ENCODE results near the gene MYLK. TPM values are rescaled to one million over a fixed set of nuclear protein-coding genes. Genes with fewer than 3 reads are reported as not detected.

Gene MYLK
- total RNA-seq, 2 experiments from 2014 or later: 0.17 TPM; not detected in 1

- Mint-ChIP-seq H3K4me1 (ENCODE audit: low read depth) (no peaks in the 10 kb centered on the region), H3K27ac (no peak overlapping the region), H3K27me3 (peaks cover 7% of the 10 kb centered on the region), H3K36me3 (no peaks in the 10 kb centered on the region), H3K9me3 (no peaks in the 10 kb centered on the region), H3K4me3 (no peak overlapping the region)
- ChIA-PET POLR2A (no interaction called here), CTCF (no interaction called here)
- DNase-seq: no peak
- intact Hi-C loops (cut with micrococcal nuclease): no loop called here
Observed at GRCh38 chr3:123872621-123873020, 11.5 kb downstream of the MYLK start.

- H3K36me3 Mint-ChIP-seq: no peaks in the 10 kb centered on the region
- H3K27ac Mint-ChIP-seq: no peak overlapping the region
- no peak overlapping the region for H3K4me3 Mint-ChIP-seq
- H3K9me3 Mint-ChIP-seq: no peaks in the 10 kb centered on the region
- no peaks in the 10 kb centered on the region for H3K4me1 Mint-ChIP-seq (ENCODE audit: low read depth)
- no peak for DNase-seq
- H3K27me3 Mint-ChIP-seq: peaks cover 7% of the 10 kb centered on the region
- intact Hi-C loops (cut with micrococcal nuclease): no loop called here
- ChIA-PET POLR2A (no interaction called here), CTCF (no interaction called here)
Observed at GRCh38 chr3:123871946-123872345, 12.2 kb downstream of the MYLK start.

- no peak overlapping the region for H3K4me3 Mint-ChIP-seq
- CTCF ChIA-PET: no interaction called here
- no peaks in the 10 kb centered on the region for H3K9me3 Mint-ChIP-seq
- H3K4me1 Mint-ChIP-seq (ENCODE audit: low read depth): no peaks in the 10 kb centered on the region
- H3K27ac Mint-ChIP-seq: no peak overlapping the region
- POLR2A ChIA-PET: no interaction called here
- H3K27me3 Mint-ChIP-seq: peaks cover 6% of the 10 kb centered on the region
- intact Hi-C loops (cut with micrococcal nuclease): no loop called here
- H3K36me3 Mint-ChIP-seq: no peaks in the 10 kb centered on the region
- DNase-seq: no peak
Observed at GRCh38 chr3:123870033-123870432, 14.1 kb downstream of the MYLK start.

- H3K9me3 Mint-ChIP-seq: no peaks in the 10 kb centered on the region
- no peaks in the 10 kb centered on the region for H3K36me3 Mint-ChIP-seq
- no peaks in the 10 kb centered on the region for H3K4me1 Mint-ChIP-seq (ENCODE audit: low read depth)
- intact Hi-C loops (cut with micrococcal nuclease): no loop called here
- ChIA-PET CTCF (interaction anchor here (1.0 kb wide), 1 partner anchor 16 kb away, joined by 3 read pairs; no protein-coding TSS in a partner anchor), POLR2A (no interaction called here)
- DNase-seq: no peak
- H3K4me3 Mint-ChIP-seq: no peak overlapping the region
- H3K27me3 Mint-ChIP-seq: peaks cover 4% of the 10 kb centered on the region
- H3K27ac Mint-ChIP-seq: no peak overlapping the region
Observed at GRCh38 chr3:123869165-123869564, 15.0 kb downstream of the MYLK start.

GRCh38 chr3:123864706-123865105 lies 19.4 kb downstream of the MYLK start:
- no peak overlapping the region for H3K4me3 Mint-ChIP-seq
- H3K4me1 Mint-ChIP-seq (ENCODE audit: low read depth): no peaks in the 10 kb centered on the region
- DNase-seq: no peak
- H3K27me3 Mint-ChIP-seq: peaks cover 2% of the 10 kb centered on the region
- no peak overlapping the region for H3K27ac Mint-ChIP-seq
- ChIA-PET CTCF (no interaction called here), POLR2A (no interaction called here)
- intact Hi-C loops (cut with micrococcal nuclease): no loop called here
- H3K36me3 Mint-ChIP-seq: no peaks in the 10 kb centered on the region
- H3K9me3 Mint-ChIP-seq: no peaks in the 10 kb centered on the region

- Mint-ChIP-seq H3K27ac (no peak overlapping the region), H3K9me3 (no peaks in the 10 kb centered on the region), H3K27me3 (peaks cover 5% of the 10 kb centered on the region), H3K4me3 (no peak overlapping the region), H3K4me1 (ENCODE audit: low read depth) (no peaks in the 10 kb centered on the region), H3K36me3 (no peaks in the 10 kb centered on the region)
- intact Hi-C loops (cut with micrococcal nuclease): no loop called here
- CTCF ChIA-PET: interaction anchor here (1.5 to 1.6 kb wide), 2 partner anchors 18 to 139 kb away, joined by 3 to 4 read pairs; no protein-coding TSS in a partner anchor
- POLR2A ChIA-PET: no interaction called here
- DNase-seq: no peak
Observed at GRCh38 chr3:123862152-123862551, 22.0 kb downstream of the MYLK start.

- Mint-ChIP-seq H3K4me3 (no peak overlapping the region), H3K4me1 (ENCODE audit: low read depth) (no peaks in the 10 kb centered on the region), H3K27ac (no peak overlapping the region), H3K9me3 (no peaks in the 10 kb centered on the region), H3K36me3 (no peaks in the 10 kb centered on the region), H3K27me3 (peaks cover 5% of the 10 kb centered on the region)
- ChIA-PET CTCF (interaction anchor here (1.5 to 1.6 kb wide), 2 partner anchors 19 to 138 kb away, joined by 3 to 4 read pairs; no protein-coding TSS in a partner anchor), POLR2A (no interaction called here)
- intact Hi-C loops (cut with micrococcal nuclease): no loop called here
- DNase-seq: no peak
Observed at GRCh38 chr3:123861081-123861836, 22.9 kb downstream of the MYLK start.

GRCh38 chr3:123859177-123859576 lies 25.0 kb downstream of the MYLK start:
- H3K27me3 Mint-ChIP-seq: peaks cover 3% of the 10 kb centered on the region
- H3K4me3 Mint-ChIP-seq: no peak overlapping the region
- H3K36me3 Mint-ChIP-seq: no peaks in the 10 kb centered on the region
- H3K27ac Mint-ChIP-seq: no peak overlapping the region
- H3K9me3 Mint-ChIP-seq: no peaks in the 10 kb centered on the region
- ChIA-PET POLR2A (no interaction called here), CTCF (interaction anchor here (1.8 kb wide), 1 partner anchor 217 kb away, joined by 3 read pairs; no protein-coding TSS in a partner anchor)
- DNase-seq: no peak
- intact Hi-C loops (cut with micrococcal nuclease): no loop called here
- H3K4me1 Mint-ChIP-seq (ENCODE audit: low read depth): no peaks in the 10 kb centered on the region

GRCh38 chr3:123854905-123855304 lies 29.2 kb downstream of the MYLK start:
- Mint-ChIP-seq H3K4me3 (no peak overlapping the region), H3K27me3 (peaks cover 7% of the 10 kb centered on the region), H3K27ac (no peak overlapping the region), H3K9me3 (no peaks in the 10 kb centered on the region), H3K36me3 (no peaks in the 10 kb centered on the region), H3K4me1 (ENCODE audit: low read depth) (no peaks in the 10 kb centered on the region)
- no peak for DNase-seq
- intact Hi-C loops (cut with micrococcal nuclease): no loop called here
- ChIA-PET CTCF (no interaction called here), POLR2A (no interaction called here)

- Mint-ChIP-seq H3K36me3 (no peaks in the 10 kb centered on the region), H3K27me3 (peaks cover 7% of the 10 kb centered on the region), H3K9me3 (peaks cover 7% of the 10 kb centered on the region), H3K27ac (no peak overlapping the region), H3K4me1 (ENCODE audit: low read depth) (no peaks in the 10 kb centered on the region), H3K4me3 (no peak overlapping the region)
- intact Hi-C loops (cut with micrococcal nuclease): no loop called here
- POLR2A ChIA-PET: interaction anchor here (0.6 kb wide), 1 partner anchor 49 kb away, joined by 3 read pairs; no protein-coding TSS in a partner anchor
- DNase-seq: no peak
- CTCF ChIA-PET: no interaction called here
Observed at GRCh38 chr3:123853686-123854372, 30.3 kb downstream of the MYLK start.

- ChIA-PET POLR2A (no interaction called here), CTCF (no interaction called here)
- Mint-ChIP-seq H3K27ac (no peak overlapping the region), H3K36me3 (peaks cover 1% of the 10 kb centered on the region), H3K4me3 (no peak overlapping the region), H3K4me1 (ENCODE audit: low read depth) (no peaks in the 10 kb centered on the region), H3K27me3 (no peaks in the 10 kb centered on the region), H3K9me3 (peaks cover 22% of the 10 kb centered on the region)
- intact Hi-C loops (cut with micrococcal nuclease): no loop called here
- no peak for DNase-seq
Observed at GRCh38 chr3:123847209-123847608, 36.9 kb downstream of the MYLK start.

GRCh38 chr3:123843668-123844067 lies 40.5 kb downstream of the MYLK start:
- H3K9me3 Mint-ChIP-seq: peaks cover 20% of the 10 kb centered on the region
- no peaks in the 10 kb centered on the region for H3K27me3 Mint-ChIP-seq
- H3K27ac Mint-ChIP-seq: no peak overlapping the region
- intact Hi-C loops (cut with micrococcal nuclease): no loop called here
- H3K4me1 Mint-ChIP-seq (ENCODE audit: low read depth): no peaks in the 10 kb centered on the region
- peaks cover 1% of the 10 kb centered on the region for H3K36me3 Mint-ChIP-seq
- DNase-seq: no peak
- H3K4me3 Mint-ChIP-seq: no peak overlapping the region
- ChIA-PET CTCF (no interaction called here), POLR2A (no interaction called here)

GRCh38 chr3:123842711-123843110 lies 41.4 kb downstream of the MYLK start:
- ChIA-PET CTCF (interaction anchor here (0.9 kb wide), 1 partner anchor 137 kb away, joined by 3 read pairs; no protein-coding TSS in a partner anchor), POLR2A (no interaction called here)
- Mint-ChIP-seq H3K9me3 (peaks cover 19% of the 10 kb centered on the region), H3K4me1 (ENCODE audit: low read depth) (no peaks in the 10 kb centered on the region), H3K36me3 (no peaks in the 10 kb centered on the region), H3K27me3 (no peaks in the 10 kb centered on the region), H3K27ac (no peak overlapping the region), H3K4me3 (no peak overlapping the region)
- no peak for DNase-seq
- intact Hi-C loops (cut with micrococcal nuclease): no loop called here
